ENCODE data around the gene POC1B. TPM values are rescaled to one million over a fixed set of nuclear protein-coding genes. Genes with fewer than 3 reads are reported as not detected.

The POC1B gene
- total RNA-seq, 4 donors from 2014 or later: 17.6 to 35.2 (median 23.8) TPM

DNA sequence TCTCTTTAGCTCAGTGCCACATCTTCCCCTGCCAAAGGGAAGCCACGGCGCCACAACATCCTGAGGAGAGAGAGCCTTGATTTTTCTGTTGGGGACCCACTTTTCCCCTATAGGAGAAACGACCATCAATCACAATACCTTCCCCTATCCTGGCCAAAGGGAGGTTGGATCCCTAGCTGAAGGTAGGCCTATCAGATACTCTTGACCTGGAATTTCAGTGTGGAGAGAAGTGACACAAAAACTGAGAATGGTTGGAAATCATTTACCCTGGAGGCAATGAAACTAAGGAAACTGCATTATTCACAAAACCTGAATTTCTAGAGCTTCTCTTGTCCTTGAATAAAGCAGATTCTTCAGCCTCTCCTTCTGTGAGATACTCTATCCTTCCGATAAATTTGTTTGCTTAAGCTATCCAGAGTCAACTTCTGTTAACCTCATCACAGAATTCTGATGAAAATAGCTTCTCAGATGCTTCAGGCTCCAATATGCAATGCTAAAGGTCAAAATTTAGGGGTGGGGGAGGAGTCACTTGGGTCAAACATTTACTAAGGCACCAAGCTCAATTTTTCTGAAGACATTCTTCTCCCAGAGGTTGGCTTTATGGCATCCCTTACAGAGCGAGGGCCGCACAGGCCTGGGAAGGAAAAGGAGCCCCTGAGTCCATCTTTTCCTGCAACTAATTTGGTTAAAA lies 146.6 kb downstream of the POC1B start:
- H3K27me3 ChIP-seq: no peaks in the 10 kb centered on the region
- TF ChIP-seq EP300 (IDR thresholded peaks at IDR 0.05): no peak
- no peak for TF ChIP-seq POLR2AphosphoS5 (IDR thresholded peaks at IDR 0.05)
- TF ChIP-seq, protein P1, sequence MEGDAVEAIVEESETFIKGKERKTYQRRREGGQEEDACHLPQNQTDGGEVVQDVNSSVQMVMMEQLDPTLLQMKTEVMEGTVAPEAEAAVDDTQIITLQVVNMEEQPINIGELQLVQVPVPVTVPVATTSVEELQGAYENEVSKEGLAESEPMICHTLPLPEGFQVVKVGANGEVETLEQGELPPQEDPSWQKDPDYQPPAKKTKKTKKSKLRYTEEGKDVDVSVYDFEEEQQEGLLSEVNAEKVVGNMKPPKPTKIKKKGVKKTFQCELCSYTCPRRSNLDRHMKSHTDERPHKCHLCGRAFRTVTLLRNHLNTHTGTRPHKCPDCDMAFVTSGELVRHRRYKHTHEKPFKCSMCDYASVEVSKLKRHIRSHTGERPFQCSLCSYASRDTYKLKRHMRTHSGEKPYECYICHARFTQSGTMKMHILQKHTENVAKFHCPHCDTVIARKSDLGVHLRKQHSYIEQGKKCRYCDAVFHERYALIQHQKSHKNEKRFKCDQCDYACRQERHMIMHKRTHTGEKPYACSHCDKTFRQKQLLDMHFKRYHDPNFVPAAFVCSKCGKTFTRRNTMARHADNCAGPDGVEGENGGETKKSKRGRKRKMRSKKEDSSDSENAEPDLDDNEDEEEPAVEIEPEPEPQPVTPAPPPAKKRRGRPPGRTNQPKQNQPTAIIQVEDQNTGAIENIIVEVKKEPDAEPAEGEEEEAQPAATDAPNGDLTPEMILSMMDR (IDR thresholded peaks at IDR 0.05): no peak
- TF ChIP-seq POLR2A (IDR thresholded peaks at IDR 0.05): no peak
- H3K9me3 ChIP-seq: no peaks in the 10 kb centered on the region
- no peak overlapping the region for H3K27ac ChIP-seq
- peaks cover 0 to 5% of the 10 kb centered on the region in 2 donors for H3K36me3 ChIP-seq
- no peak for ATAC-seq
- WGBS, 2 donors (ENCODE audit: low coverage in 1 of 2): 86 to 92% methylated on average over 5 of the region's 6 CpGs
- H3K4me3 ChIP-seq: no peak overlapping the region
- H3K4me1 ChIP-seq: peaks cover 3 to 29% (median 10%) of the 10 kb centered on the region in 3 donors

DNA sequence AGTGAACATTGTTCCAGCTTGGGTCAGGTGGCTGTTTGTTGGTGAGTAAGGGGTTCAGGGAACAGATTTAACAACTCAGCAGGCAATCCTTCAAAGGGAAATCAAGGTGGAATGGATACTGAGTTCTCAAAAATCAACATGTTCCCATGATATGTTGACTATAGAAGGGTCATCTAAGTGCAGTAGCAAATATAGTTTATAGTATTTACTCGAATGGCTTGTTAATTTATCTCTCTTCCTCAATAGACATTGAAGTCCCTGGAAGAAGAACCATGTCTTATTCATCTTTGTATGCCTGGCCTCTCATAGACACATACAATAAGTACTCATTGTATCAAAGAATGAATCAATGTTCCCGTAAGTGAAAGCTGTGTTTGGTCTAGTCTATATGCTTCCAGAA lies 149.0 kb downstream of the POC1B start:
- 83 to 92% methylated on average over 2 of the region's 2 CpGs for WGBS, 2 donors (ENCODE audit: low coverage in 1 of 2)
- TF ChIP-seq, protein P1 (IDR thresholded peaks at IDR 0.05): no peak
- TF ChIP-seq EP300 (IDR thresholded peaks at IDR 0.05) (no peak), POLR2AphosphoS5 (IDR thresholded peaks at IDR 0.05) (no peak), POLR2A (IDR thresholded peaks at IDR 0.05) (no peak)
- no peak overlapping the region for H3K27ac ChIP-seq
- ATAC-seq: no peak
- H3K4me3 ChIP-seq: no peak overlapping the region
- H3K9me3 ChIP-seq: no peaks in the 10 kb centered on the region
- H3K27me3 ChIP-seq: no peaks in the 10 kb centered on the region
- H3K36me3 ChIP-seq: peaks cover 0 to 5% of the 10 kb centered on the region in 2 donors
- peaks cover 6 to 26% (median 14%) of the 10 kb centered on the region in 3 donors for H3K4me1 ChIP-seq

DNA sequence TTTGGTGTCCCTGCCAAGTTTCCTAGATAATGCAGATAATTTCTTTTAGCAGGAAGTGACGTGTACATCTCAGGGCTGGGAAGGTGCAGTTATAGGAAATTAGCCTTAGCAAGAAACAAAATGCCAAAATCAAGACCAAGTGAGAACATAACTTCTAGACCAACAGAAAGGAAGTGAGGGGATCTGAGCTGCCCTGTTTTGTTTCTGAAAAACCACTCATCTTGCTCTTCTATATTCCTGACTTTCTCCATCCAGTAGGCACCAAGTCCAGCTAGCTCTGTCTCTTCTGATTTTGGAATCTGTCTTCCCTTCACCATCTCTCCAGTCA lies 149.7 kb downstream of the POC1B start:
- peaks cover 6 to 27% (median 14%) of the 10 kb centered on the region in 3 donors for H3K4me1 ChIP-seq
- no peaks in the 10 kb centered on the region for H3K27me3 ChIP-seq
- ATAC-seq: no peak
- no peaks in the 10 kb centered on the region for H3K9me3 ChIP-seq
- WGBS, 2 donors (ENCODE audit: low coverage in 1 of 2): 73% methylated on average over 1 of the region's 1 CpG; no CpG with 5 or more reads in 1 of the 2 donors
- TF ChIP-seq, protein P1 (IDR thresholded peaks at IDR 0.05): no peak
- peaks cover 0 to 5% of the 10 kb centered on the region in 2 donors for H3K36me3 ChIP-seq
- no peak overlapping the region for H3K4me3 ChIP-seq
- H3K27ac ChIP-seq: no peak overlapping the region

DNA sequence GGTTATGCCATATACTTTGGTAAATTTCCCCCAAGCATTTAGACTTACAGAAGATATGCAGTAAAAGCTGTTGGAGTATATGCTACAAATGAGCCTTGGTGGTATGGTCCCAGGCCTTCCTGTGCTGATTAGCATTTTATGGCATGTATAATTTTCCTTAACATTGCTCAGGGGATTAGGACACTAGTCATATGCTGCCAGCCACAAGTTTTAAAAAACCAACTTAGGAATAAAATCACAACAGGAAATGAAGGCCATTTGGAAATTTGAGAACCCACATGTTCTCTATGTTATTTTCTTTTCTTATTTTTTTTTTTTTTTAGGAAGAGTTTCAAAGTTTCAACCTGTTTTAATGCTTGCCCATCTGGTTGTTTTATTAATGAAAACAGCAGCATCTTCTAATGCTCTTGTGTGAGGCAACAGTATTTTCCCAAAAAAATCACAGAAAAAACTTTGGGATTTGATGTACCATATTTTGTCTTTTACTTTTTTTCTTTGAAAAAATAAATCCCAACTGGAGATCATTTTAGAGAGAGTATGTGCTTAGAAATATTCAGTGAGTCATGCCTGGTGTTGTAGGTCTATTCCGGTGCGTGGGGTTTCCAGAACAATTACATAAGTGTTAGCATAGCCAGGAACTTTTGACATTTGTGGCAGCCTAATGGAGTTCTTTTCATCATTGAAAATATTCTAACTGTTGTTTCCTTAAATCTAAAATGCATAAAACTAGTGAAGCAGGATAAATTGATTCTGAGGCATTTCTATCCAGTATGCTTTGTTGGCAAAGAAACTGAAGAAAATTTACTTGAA lies 151.9 kb downstream of the POC1B start:
- TF ChIP-seq POLR2AphosphoS5 (IDR thresholded peaks at IDR 0.05) (peak; percentile 85), EP300 (IDR thresholded peaks at IDR 0.05) (no peak), POLR2A (IDR thresholded peaks at IDR 0.05) (no peak)
- TF ChIP-seq, protein P1 (IDR thresholded peaks at IDR 0.05): no peak
- WGBS, 2 donors (ENCODE audit: low coverage in 1 of 2): 0 to 4% methylated on average over 2 of the region's 2 CpGs
- Histone ChIP-seq H3K27me3 (no peaks in the 10 kb centered on the region), H3K36me3 (peaks cover 0 to 5% of the 10 kb centered on the region in 2 donors), H3K9me3 (no peaks in the 10 kb centered on the region), H3K4me3 (no peak overlapping the region), H3K27ac (peak overlapping the region; percentile 58 to 81 (median 75)), H3K4me1 (peaks cover 6 to 39% (median 14%) of the 10 kb centered on the region in 3 donors)
- ATAC-seq: peak; percentile 91

Data from gastroesophageal sphincter (tissue), 4 donors.